Subcutaneous abdominal adipose tissue (tissue), 5 donors: ENCODE results near the gene SLC9C1.

ENCODE experiments used
- H3K27ac ChIP-seq: one replicate; pipeline ENCODE4 v1.7.0; 2013; ENCODE audit warnings: low read depth, mild to moderate bottlenecking, inconsistent platforms, low read length, moderate library complexity
- H3K27me3 ChIP-seq, 5 donors: one replicate each; pipeline ENCODE4 v1.7.0; 2013; ENCODE audit warnings: low read length in 5 of 5, inconsistent platforms in 1 of 5; ENCODE audit not compliant: control insufficient read depth in 5 of 5, insufficient read depth in 4 of 5
- H3K36me3 ChIP-seq, 5 donors: one replicate each; pipeline ENCODE4 v1.7.0; 2013; ENCODE audit warnings: low read length in 5 of 5; ENCODE audit not compliant: control insufficient read depth in 5 of 5, insufficient read depth in 5 of 5
- H3K4me1 ChIP-seq, 5 donors: one replicate each; pipeline ENCODE4 v1.7.0; 2013; ENCODE audit warnings: low read length in 5 of 5, mild to moderate bottlenecking in 3 of 5, moderate library complexity in 1 of 5; ENCODE audit not compliant: control insufficient read depth in 5 of 5, insufficient read depth in 5 of 5
- H3K4me3 ChIP-seq, 5 donors: one replicate each; pipeline ENCODE4 v1.7.0; 2013; ENCODE audit warnings: low read length in 5 of 5, low read depth in 1 of 5
- H3K9ac ChIP-seq, 5 donors: one replicate each; pipeline ENCODE4 v1.7.0; 2013; ENCODE audit warnings: low read length in 5 of 5, mild to moderate bottlenecking in 4 of 5, moderate library complexity in 3 of 5
- H3K9me3 ChIP-seq, 5 donors: one replicate each; pipeline ENCODE4 v1.7.0; 2013; ENCODE audit warnings: low read length in 5 of 5; ENCODE audit not compliant: control insufficient read depth in 5 of 5
- donor health status: healthy.
- donor health status: healthy.
- donor health status: healthy.
- donor health status: healthy.
- donor health status: healthy.

Gene SLC9C1

DNA sequence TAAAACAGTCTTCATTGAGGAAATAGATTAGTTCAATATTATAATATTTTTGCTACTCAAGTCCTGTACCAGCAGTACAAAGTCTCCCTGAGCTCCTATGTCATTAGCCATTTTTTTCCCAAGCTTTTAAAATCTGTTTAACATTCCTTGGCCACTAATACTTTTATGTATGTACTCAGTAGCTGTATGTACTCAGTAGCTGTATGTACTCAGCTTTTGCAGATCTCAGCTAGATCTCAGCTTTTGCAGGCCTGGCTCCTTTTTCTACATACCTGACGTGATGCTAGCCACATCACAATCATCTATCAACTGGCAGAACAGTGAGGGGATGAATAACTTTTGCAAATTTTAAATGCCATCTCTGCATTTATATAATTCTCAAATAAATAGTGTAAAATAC lies 13.8 kb downstream of the SLC9C1 start:
- Histone ChIP-seq H3K9me3 (no peaks in the 10 kb centered on the region), H3K4me1 (no peaks in the 10 kb centered on the region), H3K27me3 (no peaks in the 10 kb centered on the region), H3K36me3 (no peaks in the 10 kb centered on the region), H3K4me3 (no peak overlapping the region), H3K9ac (no peak overlapping the region), H3K27ac (no peak overlapping the region)

DNA sequence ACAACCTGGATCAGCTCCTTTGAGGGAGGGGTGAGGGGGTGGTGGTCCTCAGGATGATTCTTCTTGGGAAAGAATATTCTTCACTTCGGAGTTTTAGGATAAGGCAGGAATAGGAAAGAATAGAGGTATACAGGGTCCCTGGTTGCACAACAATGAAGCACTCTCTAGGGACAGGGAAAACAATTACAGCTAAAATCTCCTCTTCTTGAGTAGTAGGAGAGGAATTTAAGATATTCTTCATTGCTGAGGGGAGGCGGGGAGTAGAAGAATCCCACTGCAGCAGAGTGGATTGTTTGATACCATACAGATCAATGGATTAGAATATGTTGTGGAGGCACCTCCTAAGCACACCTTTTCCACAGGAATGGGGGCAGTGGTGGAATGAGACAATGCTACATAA lies 20.5 kb downstream of the SLC9C1 start:
- Histone ChIP-seq H3K9ac (no peak overlapping the region), H3K9me3 (no peaks in the 10 kb centered on the region), H3K27ac (no peak overlapping the region), H3K36me3 (no peaks in the 10 kb centered on the region), H3K4me1 (no peaks in the 10 kb centered on the region), H3K27me3 (no peaks in the 10 kb centered on the region), H3K4me3 (no peak overlapping the region)

DNA sequence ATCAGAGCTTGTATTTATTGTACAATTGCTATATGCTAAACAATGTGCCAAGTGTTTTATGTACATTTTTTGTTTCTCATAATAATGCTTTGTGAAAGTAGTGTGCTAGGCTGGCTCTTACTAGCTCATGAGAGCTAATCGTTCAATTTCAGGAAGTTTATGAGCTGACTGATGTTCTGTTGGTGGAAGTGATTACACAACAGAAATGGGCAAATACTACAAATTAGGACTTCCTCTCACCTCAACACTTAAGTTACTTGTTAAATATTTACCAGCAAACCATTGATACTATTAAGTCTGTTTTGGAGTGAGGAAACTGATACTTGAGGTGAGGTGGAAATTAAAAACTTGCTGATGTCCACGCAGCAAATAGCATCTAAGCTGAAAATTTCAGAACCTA lies 32.3 kb downstream of the SLC9C1 start:
- H3K36me3 ChIP-seq = no peaks in the 10 kb centered on the region
- H3K27me3 ChIP-seq = no peaks in the 10 kb centered on the region
- H3K27ac ChIP-seq = no peak overlapping the region
- H3K4me3 ChIP-seq = no peak overlapping the region
- no peak overlapping the region for H3K9ac ChIP-seq
- peaks cover 0 to 2% (median 0%) of the 10 kb centered on the region in 5 donors for H3K4me1 ChIP-seq
- H3K9me3 ChIP-seq = no peaks in the 10 kb centered on the region

GRCh38 chr3:112260563-112260962 lies 33.5 kb downstream of the SLC9C1 start:
- H3K9me3 ChIP-seq = no peaks in the 10 kb centered on the region
- peaks cover 0 to 2% (median 0%) of the 10 kb centered on the region in 5 donors for H3K4me1 ChIP-seq
- H3K4me3 ChIP-seq = no peak overlapping the region
- H3K9ac ChIP-seq = no peak overlapping the region
- H3K27me3 ChIP-seq = no peaks in the 10 kb centered on the region
- H3K36me3 ChIP-seq = no peaks in the 10 kb centered on the region
- no peak overlapping the region for H3K27ac ChIP-seq

GRCh38 chr3:112253301-112253971 lies 40.6 kb downstream of the SLC9C1 start:
- no peak overlapping the region for H3K9ac ChIP-seq
- H3K36me3 ChIP-seq = no peaks in the 10 kb centered on the region
- H3K27ac ChIP-seq = no peak overlapping the region

GRCh38 chr3:112247900-112248299 lies 46.1 kb downstream of the SLC9C1 start:
- Histone ChIP-seq H3K4me1 (no peaks in the 10 kb centered on the region), H3K9me3 (no peaks in the 10 kb centered on the region), H3K9ac (no peak overlapping the region), H3K27me3 (no peaks in the 10 kb centered on the region), H3K4me3 (no peak overlapping the region), H3K36me3 (no peaks in the 10 kb centered on the region), H3K27ac (no peak overlapping the region)

More at GRCh38 chr3:112253301-112253971, 40.6 kb downstream of the SLC9C1 start:
- peaks cover 0 to 4% (median 0%) of the 10 kb centered on the region in 5 donors for H3K9me3 ChIP-seq
- no peaks in the 10 kb centered on the region for H3K4me1 ChIP-seq
- no peaks in the 10 kb centered on the region for H3K27me3 ChIP-seq
- H3K4me3 ChIP-seq = no peak overlapping the region

GRCh38 chr3:112247350-112247749 lies 46.7 kb downstream of the SLC9C1 start:
- Histone ChIP-seq H3K27me3 (no peaks in the 10 kb centered on the region), H3K9ac (no peak overlapping the region), H3K4me3 (no peak overlapping the region), H3K36me3 (no peaks in the 10 kb centered on the region), H3K27ac (no peak overlapping the region), H3K4me1 (no peaks in the 10 kb centered on the region), H3K9me3 (no peaks in the 10 kb centered on the region)

DNA sequence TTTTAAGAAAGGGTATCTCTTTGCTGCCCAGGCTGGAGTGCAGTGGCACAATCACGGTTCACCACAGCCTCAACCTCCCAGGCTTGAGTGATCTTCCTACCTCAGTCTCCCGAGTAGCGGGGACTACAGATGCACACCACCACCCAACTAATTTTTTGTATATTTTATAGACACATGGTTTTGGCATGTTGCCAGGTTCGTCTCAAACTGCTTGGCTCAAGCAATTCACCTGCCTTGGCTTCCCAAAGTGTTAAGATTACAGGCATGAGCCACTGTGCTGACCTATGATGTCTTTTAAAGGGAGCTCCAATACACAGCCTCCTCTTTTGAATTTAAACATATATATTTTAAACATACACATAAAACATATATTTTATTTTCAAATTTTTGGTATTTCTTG lies 60.9 kb downstream of the SLC9C1 start:
- Histone ChIP-seq H3K27me3 (no peaks in the 10 kb centered on the region), H3K36me3 (no peaks in the 10 kb centered on the region), H3K27ac (no peak overlapping the region), H3K9me3 (no peaks in the 10 kb centered on the region), H3K9ac (no peak overlapping the region), H3K4me1 (peaks cover 0 to 6% (median 0%) of the 10 kb centered on the region in 5 donors), H3K4me3 (no peak overlapping the region)

GRCh38 chr3:112231727-112232126 lies 62.3 kb downstream of the SLC9C1 start:
- Histone ChIP-seq H3K4me1 (peaks cover 0 to 6% (median 0%) of the 10 kb centered on the region in 5 donors), H3K27me3 (no peaks in the 10 kb centered on the region), H3K4me3 (no peak overlapping the region), H3K27ac (no peak overlapping the region), H3K9ac (no peak overlapping the region), H3K9me3 (no peaks in the 10 kb centered on the region), H3K36me3 (no peaks in the 10 kb centered on the region)

- Histone ChIP-seq H3K36me3 (no peaks in the 10 kb centered on the region), H3K27ac (no peak overlapping the region), H3K27me3 (no peaks in the 10 kb centered on the region), H3K4me1 (peaks cover 0 to 6% (median 0%) of the 10 kb centered on the region in 5 donors), H3K4me3 (no peak overlapping the region), H3K9ac (no peak overlapping the region), H3K9me3 (peaks cover 0 to 13% (median 8%) of the 10 kb centered on the region in 5 donors)
Measured at GRCh38 chr3:112230033-112230432, 64.0 kb downstream of the SLC9C1 start.
